Neural cell (in vitro differentiated cells): ENCODE data around the gene FAM163A. TPM values are rescaled to one million over a fixed set of nuclear protein-coding genes. Genes with fewer than 3 reads are reported as not detected.

Experiments used
- H2AFZ ChIP-seq: fragments of 200-600, 300-800 bp; sonication (generic), shearing (Covaris generic); 2 replicates; pipeline ENCODE4 v1.6.0; 2014; ENCODE audit warnings: low read depth, mild to moderate bottlenecking, antibody characterized with exemption, low read length, moderate library complexity
- H3F3A ChIP-seq: fragments of 200-600 bp; shearing (Covaris generic); 2 replicates; pipeline ENCODE4 v1.6.1; 2016; ENCODE audit warnings: mild to moderate bottlenecking, moderate library complexity, mixed read lengths, antibody characterized with exemption, low read length; ENCODE audit not compliant: insufficient read depth, poor library complexity, severe bottlenecking
- H3K27ac ChIP-seq: fragments of 200-600, 300-800 bp; sonication (generic), shearing (Covaris generic); 2 replicates; pipeline ENCODE4 v1.5.1; 2014; ENCODE audit warnings: mild to moderate bottlenecking, low read length, moderate library complexity
- H3K27me3 ChIP-seq: fragments of 300-800, 200-600 bp; sonication (generic), shearing (Covaris generic); 2 replicates; pipeline ENCODE4 v1.6.0; 2014; ENCODE audit warnings: mild to moderate bottlenecking, low read depth, low read length, moderate library complexity; ENCODE audit not compliant: insufficient read depth
- H3K36me3 ChIP-seq: fragments of 300-800, 200-600 bp; sonication (generic), shearing (Covaris generic); 2 replicates; pipeline ENCODE4 v1.5.1; 2014; ENCODE audit warnings: mild to moderate bottlenecking, antibody characterized with exemption, low read length, moderate library complexity; ENCODE audit not compliant: insufficient read depth
- H3K4me2 ChIP-seq: fragments of 300-800, 200-600 bp; sonication (generic), shearing (Covaris generic); 2 replicates; pipeline ENCODE4 v1.6.0; 2014; ENCODE audit warnings: mild to moderate bottlenecking, low read length
- H3K4me3 ChIP-seq: fragments of 300-800, 200-600 bp; sonication (generic), shearing (Covaris generic); 2 replicates; pipeline ENCODE4 v1.5.1; 2014; ENCODE audit warnings: mild to moderate bottlenecking, low read length, moderate library complexity
- H3K79me2 ChIP-seq: fragments of 200-600 bp; shearing (Covaris generic); replicated peaks from 2 replicates; pipeline ENCODE4 v1.6.0; 2014; ENCODE audit warnings: mild to moderate bottlenecking, low read length, moderate library complexity; ENCODE audit not compliant: insufficient read depth
- H3K9ac ChIP-seq: fragments of 300-800, 200-600 bp; sonication (generic), shearing (Covaris generic); 2 replicates; pipeline ENCODE4 v1.6.1; 2016; ENCODE audit warnings: mild to moderate bottlenecking, low read length, mixed read lengths
- H3K9me2 ChIP-seq: fragments of 200-600 bp; shearing (Covaris generic); 2 replicates; pipeline ENCODE4 v1.6.1; 2016; ENCODE audit warnings: mild to moderate bottlenecking, low read length, mixed read lengths; ENCODE audit not compliant: insufficient read depth
- H3K9me3 ChIP-seq: fragments of 200-600, 300-800 bp; sonication (generic), shearing (Covaris generic); 2 replicates; pipeline ENCODE4 v1.6.1; 2016; ENCODE audit warnings: mild to moderate bottlenecking, mixed run types, low read length, moderate library complexity, mixed read lengths
- H4K20me1 ChIP-seq: fragments of 200-600 bp; shearing (Covaris generic); 2 replicates; pipeline ENCODE4 v1.6.1; 2016; ENCODE audit warnings: mild to moderate bottlenecking, mixed run types; ENCODE audit not compliant: insufficient read depth
- EP300 ChIP-seq: fragments of 450-650 bp; conservative IDR thresholded peaks from 2 replicates; pipeline ENCODE4 v1.6.1; 2014; ENCODE audit warnings: antibody characterized with exemption, mild to moderate bottlenecking, moderate library complexity; ENCODE audit not compliant: poor library complexity, severe bottlenecking
- EZH2 ChIP-seq: fragments of 200-600, 300-800 bp; shearing (Covaris generic), sonication (generic); IDR thresholded peaks from 2 replicates; pipeline ENCODE4 v1.6.1; 2014; ENCODE audit warnings: antibody characterized with exemption, low read length, borderline replicate concordance, mild to moderate bottlenecking; ENCODE audit not compliant: insufficient read depth, poor library complexity, severe bottlenecking
- MXI1 ChIP-seq: fragments of 450-650 bp; conservative IDR thresholded peaks from 2 replicates; pipeline ENCODE4 v1.6.1; 2014; ENCODE audit warnings: antibody characterized with exemption, mild to moderate bottlenecking; ENCODE audit not compliant: poor library complexity, severe bottlenecking
- POLR2AphosphoS5 ChIP-seq: IDR thresholded peaks from 2 replicates; pipeline ENCODE4 v1.6.1; 2012
- RAD21 ChIP-seq: fragments of 450-650 bp; conservative IDR thresholded peaks from 2 replicates; pipeline ENCODE4 v1.6.1; 2014; ENCODE audit warnings: antibody characterized with exemption, mild to moderate bottlenecking, moderate library complexity
- SMC3 ChIP-seq: fragments of 450-650 bp; conservative IDR thresholded peaks from 2 replicates; pipeline ENCODE4 v1.6.1; 2014; ENCODE audit warnings: antibody characterized with exemption, mild to moderate bottlenecking, moderate library complexity; ENCODE audit not compliant: poor library complexity
- TAF1 ChIP-seq: IDR thresholded peaks from 2 replicates; pipeline ENCODE4 v1.6.1; 2012; ENCODE audit warnings: low read depth
- polyA plus RNA-seq: library from polyadenylated mRNA; depleted of rRNA; stranded (reverse); fragments of >200 nt; gene quantifications from 2 replicates; pipeline ENCODE4 v1.2.3, GENCODE V29; 2014
- TF ChIP-seq, protein P1 (sequence below): IDR thresholded peaks from 2 replicates; pipeline ENCODE4 v1.6.1; 2012; ENCODE audit warnings: borderline replicate concordance

Gene FAM163A
- polyA plus RNA-seq, 1 donor from 2014 or later = 0.21 TPM

DNA sequence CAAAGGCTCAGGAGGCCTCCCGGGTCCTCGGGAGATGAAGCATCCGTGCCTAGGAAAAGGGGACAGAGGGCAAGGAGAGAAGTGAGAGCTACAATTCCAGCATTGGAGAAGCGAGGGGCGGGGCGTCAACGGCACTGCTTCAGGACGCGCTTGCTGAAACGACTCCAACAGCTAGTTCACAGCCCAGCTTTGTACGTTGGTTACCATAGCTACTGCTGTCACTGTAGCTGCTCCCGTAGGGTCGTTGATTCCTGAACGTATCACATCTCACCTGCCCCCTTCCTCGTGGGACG, 71.4 kb downstream of the FAM163A start:
- no peaks in the 10 kb centered on the region for H3K9me3 ChIP-seq
- H3K27me3 ChIP-seq = no peaks in the 10 kb centered on the region
- H3K36me3 ChIP-seq = no peaks in the 10 kb centered on the region
- H3K9ac ChIP-seq = peak overlapping the region; percentile 64
- peak overlapping the region; percentile 72 for H3K4me3 ChIP-seq
- H2AFZ ChIP-seq = peak overlapping the region; percentile 15
- no peaks in the 10 kb centered on the region for H3K9me2 ChIP-seq
- H3K27ac ChIP-seq = peak overlapping the region; percentile 96
- no peaks in the 10 kb centered on the region for H4K20me1 ChIP-seq
- TF ChIP-seq SMC3 = no peak
- TF ChIP-seq EP300 = peak; percentile 89
- TF ChIP-seq RAD21 = no peak
- no peak for TF ChIP-seq EZH2
- TF ChIP-seq MXI1 = no peak
- TF ChIP-seq TAF1 = no peak
- TF ChIP-seq, protein P1, sequence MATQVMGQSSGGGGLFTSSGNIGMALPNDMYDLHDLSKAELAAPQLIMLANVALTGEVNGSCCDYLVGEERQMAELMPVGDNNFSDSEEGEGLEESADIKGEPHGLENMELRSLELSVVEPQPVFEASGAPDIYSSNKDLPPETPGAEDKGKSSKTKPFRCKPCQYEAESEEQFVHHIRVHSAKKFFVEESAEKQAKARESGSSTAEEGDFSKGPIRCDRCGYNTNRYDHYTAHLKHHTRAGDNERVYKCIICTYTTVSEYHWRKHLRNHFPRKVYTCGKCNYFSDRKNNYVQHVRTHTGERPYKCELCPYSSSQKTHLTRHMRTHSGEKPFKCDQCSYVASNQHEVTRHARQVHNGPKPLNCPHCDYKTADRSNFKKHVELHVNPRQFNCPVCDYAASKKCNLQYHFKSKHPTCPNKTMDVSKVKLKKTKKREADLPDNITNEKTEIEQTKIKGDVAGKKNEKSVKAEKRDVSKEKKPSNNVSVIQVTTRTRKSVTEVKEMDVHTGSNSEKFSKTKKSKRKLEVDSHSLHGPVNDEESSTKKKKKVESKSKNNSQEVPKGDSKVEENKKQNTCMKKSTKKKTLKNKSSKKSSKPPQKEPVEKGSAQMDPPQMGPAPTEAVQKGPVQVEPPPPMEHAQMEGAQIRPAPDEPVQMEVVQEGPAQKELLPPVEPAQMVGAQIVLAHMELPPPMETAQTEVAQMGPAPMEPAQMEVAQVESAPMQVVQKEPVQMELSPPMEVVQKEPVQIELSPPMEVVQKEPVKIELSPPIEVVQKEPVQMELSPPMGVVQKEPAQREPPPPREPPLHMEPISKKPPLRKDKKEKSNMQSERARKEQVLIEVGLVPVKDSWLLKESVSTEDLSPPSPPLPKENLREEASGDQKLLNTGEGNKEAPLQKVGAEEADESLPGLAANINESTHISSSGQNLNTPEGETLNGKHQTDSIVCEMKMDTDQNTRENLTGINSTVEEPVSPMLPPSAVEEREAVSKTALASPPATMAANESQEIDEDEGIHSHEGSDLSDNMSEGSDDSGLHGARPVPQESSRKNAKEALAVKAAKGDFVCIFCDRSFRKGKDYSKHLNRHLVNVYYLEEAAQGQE = no peak
- H3K4me2 ChIP-seq = peak overlapping the region; percentile 69
- H3F3A ChIP-seq = peaks cover 8% of the 10 kb centered on the region
- no peaks in the 10 kb centered on the region for H3K79me2 ChIP-seq

DNA sequence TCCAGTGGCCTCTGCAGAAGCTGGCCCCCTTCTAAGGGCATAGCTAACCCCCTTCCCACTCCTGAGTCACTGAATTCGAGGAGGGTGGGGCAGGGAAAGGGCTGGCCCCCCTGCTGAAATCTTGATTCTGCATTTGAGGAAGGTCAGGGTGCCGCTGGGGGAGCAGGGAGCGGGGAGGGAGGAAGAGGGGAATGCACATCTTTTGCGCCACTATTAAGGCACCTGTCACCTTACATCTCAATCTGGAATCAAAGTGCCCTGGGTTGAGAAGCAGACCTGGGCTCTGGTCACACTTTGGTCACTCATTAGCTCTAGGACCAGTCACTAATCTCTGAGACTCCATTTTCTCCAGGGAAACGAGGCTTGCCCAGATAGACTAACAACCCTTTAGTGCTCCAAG, 72.5 kb downstream of the FAM163A start:
- H3K9ac ChIP-seq = peak overlapping the region; percentile 84

DNA sequence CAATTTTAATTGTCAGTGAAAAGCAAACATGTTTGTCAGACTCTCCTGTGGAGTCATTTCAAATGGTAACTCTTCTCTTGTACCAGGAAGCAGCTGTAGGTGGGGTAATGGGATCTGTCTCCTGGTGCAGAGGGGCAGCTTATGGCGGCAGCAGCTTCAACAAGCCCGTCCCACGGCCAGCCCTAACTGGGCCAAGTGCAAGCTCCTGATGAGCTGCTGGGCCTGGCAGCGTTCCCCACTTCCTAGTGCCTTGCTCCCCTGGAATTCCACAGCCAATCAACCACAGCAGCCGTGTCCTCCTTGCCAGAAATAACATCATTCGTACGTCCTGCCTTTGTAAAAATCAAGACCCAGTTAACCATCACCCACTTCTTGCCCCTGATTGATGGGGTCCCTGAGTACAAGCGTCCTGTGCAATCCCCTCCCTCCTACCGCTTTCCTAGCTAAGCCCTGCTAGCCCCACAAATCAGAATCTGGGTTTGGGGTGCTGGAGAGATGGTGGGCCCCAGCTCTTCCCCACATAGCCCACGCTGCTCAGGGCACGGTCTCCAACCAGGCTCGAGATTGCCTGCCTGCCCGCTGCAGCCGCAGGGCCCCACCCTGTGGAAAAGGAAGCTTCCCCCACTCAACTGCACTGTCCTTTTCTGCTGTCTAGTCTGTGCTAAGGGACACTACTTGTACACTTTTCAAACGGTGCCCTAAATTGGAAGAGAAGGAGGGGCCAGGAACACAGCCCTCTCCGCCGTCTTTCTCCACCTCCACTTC, 73.3 kb downstream of the FAM163A start:
- TF ChIP-seq EP300 (no peak), SMC3 (no peak), MXI1 (no peak)

More for the DNA sequence above, 72.5 kb downstream of the FAM163A start:
- no peaks in the 10 kb centered on the region for H3K27me3 ChIP-seq
- no peaks in the 10 kb centered on the region for H3K79me2 ChIP-seq
- H3K9me2 ChIP-seq = no peaks in the 10 kb centered on the region
- peaks cover 8% of the 10 kb centered on the region for H3F3A ChIP-seq
- H3K27ac ChIP-seq = peak overlapping the region; percentile 96
- peak overlapping the region; percentile 85 for H2AFZ ChIP-seq
- H3K4me3 ChIP-seq = peak overlapping the region; percentile 72
- no peaks in the 10 kb centered on the region for H3K9me3 ChIP-seq
- TF ChIP-seq MXI1 = no peak
- TF ChIP-seq POLR2AphosphoS5 = no peak
- peak overlapping the region; percentile 80 for H3K4me2 ChIP-seq
- H3K36me3 ChIP-seq = no peaks in the 10 kb centered on the region
- H4K20me1 ChIP-seq = no peaks in the 10 kb centered on the region

More for the DNA sequence above, 73.3 kb downstream of the FAM163A start:
- Histone ChIP-seq H3K4me2 (peak overlapping the region; percentile 80), H3K4me3 (peak overlapping the region; percentile 72), H2AFZ (peak overlapping the region; percentile 8), H3K27me3 (no peaks in the 10 kb centered on the region), H3K36me3 (no peaks in the 10 kb centered on the region), H3F3A (peaks cover 8% of the 10 kb centered on the region), H3K79me2 (no peaks in the 10 kb centered on the region), H3K27ac (peak overlapping the region; percentile 96), H3K9me2 (no peaks in the 10 kb centered on the region), H3K9me3 (no peaks in the 10 kb centered on the region), H4K20me1 (no peaks in the 10 kb centered on the region), H3K9ac (peak overlapping the region; percentile 84)
